ENCODE measurements around the gene SPTBN2. TPM values are rescaled to one million over a fixed set of nuclear protein-coding genes. Genes with fewer than 3 reads are reported as not detected.

The SPTBN2 gene
- total RNA-seq, 2 donors from 2014 or later: 3.7 to 7.1 TPM

DNA sequence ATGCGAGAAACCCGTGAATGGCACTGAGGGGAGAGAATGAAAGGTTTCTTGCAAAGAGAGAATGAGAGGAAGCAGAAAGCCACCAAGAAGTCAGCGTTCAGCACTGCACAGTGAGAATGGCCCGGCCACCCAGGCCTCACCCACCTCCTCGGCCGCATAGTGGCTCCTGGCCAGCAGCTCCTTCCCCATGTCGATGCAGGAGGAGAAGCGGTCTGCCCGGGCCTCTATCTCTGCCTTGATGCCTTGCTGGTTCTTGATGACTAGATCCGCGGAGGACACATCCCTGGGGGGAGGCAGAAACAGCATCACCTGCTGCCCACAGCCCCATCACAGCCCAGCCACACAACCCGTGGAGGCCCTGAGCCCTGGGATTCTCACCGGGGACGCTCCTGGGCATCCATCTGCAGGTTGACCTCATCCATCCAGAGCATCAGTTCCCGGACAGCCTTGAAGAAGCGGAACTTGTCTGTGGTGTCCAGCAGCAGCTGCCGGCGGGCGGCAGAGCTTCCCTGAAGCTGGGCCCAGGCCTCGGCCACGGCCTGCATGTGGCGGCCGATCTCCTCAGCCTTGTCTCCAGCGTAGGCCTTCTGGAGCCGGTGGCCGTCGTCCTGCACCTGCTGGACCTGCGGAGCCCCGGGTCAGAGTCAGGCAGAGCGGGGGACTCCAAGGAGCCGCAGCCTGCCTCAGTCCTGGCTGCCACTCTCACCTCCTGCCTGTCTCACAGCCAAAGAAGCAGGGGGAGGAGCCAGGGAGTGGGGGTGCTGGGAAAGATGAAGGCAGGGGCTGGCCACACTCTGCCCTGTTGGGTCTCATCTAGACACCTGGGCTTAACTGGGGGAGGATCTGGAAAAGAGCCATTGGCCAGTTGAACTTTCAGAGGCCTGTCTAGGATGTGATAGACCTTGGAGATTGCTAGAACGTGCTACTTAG is 39.1 kb downstream of the SPTBN2 start:
- H3K27me3 ChIP-seq: no peaks in the 10 kb centered on the region
- H3K9ac ChIP-seq (ENCODE audit: low read depth in 2 of 2, low read length in 2 of 2): no peak overlapping the region
- no peaks in the 10 kb centered on the region for H3K4me1 ChIP-seq
- no peaks in the 10 kb centered on the region for H3K36me3 ChIP-seq
- TF ChIP-seq, protein P1, sequence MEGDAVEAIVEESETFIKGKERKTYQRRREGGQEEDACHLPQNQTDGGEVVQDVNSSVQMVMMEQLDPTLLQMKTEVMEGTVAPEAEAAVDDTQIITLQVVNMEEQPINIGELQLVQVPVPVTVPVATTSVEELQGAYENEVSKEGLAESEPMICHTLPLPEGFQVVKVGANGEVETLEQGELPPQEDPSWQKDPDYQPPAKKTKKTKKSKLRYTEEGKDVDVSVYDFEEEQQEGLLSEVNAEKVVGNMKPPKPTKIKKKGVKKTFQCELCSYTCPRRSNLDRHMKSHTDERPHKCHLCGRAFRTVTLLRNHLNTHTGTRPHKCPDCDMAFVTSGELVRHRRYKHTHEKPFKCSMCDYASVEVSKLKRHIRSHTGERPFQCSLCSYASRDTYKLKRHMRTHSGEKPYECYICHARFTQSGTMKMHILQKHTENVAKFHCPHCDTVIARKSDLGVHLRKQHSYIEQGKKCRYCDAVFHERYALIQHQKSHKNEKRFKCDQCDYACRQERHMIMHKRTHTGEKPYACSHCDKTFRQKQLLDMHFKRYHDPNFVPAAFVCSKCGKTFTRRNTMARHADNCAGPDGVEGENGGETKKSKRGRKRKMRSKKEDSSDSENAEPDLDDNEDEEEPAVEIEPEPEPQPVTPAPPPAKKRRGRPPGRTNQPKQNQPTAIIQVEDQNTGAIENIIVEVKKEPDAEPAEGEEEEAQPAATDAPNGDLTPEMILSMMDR (IDR thresholded peaks at IDR 0.05): no peak
- intact Hi-C loops (cut with DNase I): no loop called here
- no peak overlapping the region for H3K27ac ChIP-seq
- no peaks in the 10 kb centered on the region for H3K9me3 ChIP-seq
- no peak overlapping the region for H3K4me3 ChIP-seq
- no peak for DNase-seq

DNA sequence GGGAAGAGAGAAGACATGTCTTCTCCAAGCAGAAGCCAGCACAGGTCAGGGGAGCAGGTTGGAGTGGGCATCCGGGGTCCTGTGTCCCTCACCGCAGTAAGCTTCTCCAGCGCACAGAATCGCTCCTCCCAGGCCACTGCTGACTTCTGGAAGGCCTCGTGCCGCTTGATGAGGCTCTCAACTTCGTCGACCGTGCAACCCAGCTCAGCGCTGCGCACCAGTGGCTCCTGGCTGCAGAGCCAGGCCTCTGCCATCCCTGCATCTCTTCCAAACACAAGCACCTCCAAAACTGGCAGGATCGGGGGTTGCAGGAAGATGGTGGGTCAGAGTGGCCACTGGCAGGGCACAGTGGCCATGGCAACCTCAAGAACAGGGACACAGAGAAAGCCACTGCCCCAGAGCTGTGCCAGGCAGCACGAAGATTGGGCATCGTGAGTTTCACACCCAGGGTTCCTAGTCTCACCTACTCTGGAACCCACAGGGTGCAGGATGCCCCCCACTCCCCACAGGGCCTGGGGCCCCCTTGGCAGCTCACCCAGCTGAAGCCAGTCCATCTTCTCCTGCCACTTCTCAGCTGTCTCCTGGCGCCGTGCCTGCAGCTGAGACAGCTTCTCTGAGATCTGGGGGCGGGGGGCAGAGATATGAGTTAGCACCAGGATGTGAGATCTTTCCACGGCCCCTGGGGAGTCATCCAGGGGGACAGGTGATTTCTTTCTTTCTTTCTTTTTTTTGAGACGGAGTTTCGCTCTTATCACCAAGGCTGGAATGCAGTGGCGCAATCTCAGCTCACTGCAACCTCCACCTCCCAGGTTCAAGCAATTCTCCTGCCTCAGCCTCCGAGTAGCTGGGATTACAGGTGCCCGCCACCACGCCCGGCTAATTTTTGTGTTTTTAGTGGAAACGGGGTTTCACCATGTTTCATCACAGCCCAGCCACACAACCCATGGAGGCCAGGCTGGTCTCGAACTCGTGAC is 40.2 kb downstream of the SPTBN2 start:
- no peaks in the 10 kb centered on the region for H3K36me3 ChIP-seq
- no peak overlapping the region for H3K27ac ChIP-seq
- H3K9me3 ChIP-seq: no peaks in the 10 kb centered on the region
- H3K4me1 ChIP-seq: no peaks in the 10 kb centered on the region
- no peaks in the 10 kb centered on the region for H3K27me3 ChIP-seq
- no peak for DNase-seq
- no peak overlapping the region for H3K9ac ChIP-seq (ENCODE audit: low read depth in 2 of 2, low read length in 2 of 2)
- H3K4me3 ChIP-seq: no peak overlapping the region
- intact Hi-C loops (cut with DNase I): no loop called here
- TF ChIP-seq, protein P1 (IDR thresholded peaks at IDR 0.05): no peak

DNA sequence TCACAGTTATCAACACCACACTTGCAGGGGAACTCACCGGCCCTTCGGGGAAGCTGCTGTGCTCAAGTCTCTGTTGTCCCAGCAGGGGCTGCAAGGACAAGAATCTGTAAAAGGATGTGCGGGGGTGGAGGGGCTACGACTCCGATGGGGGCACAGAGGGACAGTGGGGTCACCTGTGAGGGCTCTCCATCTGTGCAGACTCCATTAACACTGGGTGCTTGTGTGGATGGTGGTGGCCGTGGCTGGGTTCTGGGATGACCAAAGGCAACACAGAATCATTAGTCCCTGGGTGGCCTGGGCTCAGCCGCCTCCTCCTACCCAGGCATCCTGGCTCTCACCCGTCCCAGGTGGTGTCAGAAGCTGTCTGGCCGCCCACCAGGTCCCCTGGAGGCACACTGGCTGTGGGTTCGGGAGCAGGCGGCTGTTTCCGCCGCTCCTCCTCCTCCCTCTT is 41.2 kb downstream of the SPTBN2 start:
- H3K27ac ChIP-seq: no peak overlapping the region
- intact Hi-C loops (cut with DNase I): no loop called here
- no peaks in the 10 kb centered on the region for H3K27me3 ChIP-seq
- no peaks in the 10 kb centered on the region for H3K9me3 ChIP-seq
- H3K9ac ChIP-seq (ENCODE audit: low read depth in 2 of 2, low read length in 2 of 2): no peak overlapping the region
- H3K4me3 ChIP-seq: no peak overlapping the region
- H3K36me3 ChIP-seq: no peaks in the 10 kb centered on the region
- no peaks in the 10 kb centered on the region for H3K4me1 ChIP-seq
- no peak for DNase-seq
- TF ChIP-seq, protein P1 (IDR thresholded peaks at IDR 0.05): no peak

DNA sequence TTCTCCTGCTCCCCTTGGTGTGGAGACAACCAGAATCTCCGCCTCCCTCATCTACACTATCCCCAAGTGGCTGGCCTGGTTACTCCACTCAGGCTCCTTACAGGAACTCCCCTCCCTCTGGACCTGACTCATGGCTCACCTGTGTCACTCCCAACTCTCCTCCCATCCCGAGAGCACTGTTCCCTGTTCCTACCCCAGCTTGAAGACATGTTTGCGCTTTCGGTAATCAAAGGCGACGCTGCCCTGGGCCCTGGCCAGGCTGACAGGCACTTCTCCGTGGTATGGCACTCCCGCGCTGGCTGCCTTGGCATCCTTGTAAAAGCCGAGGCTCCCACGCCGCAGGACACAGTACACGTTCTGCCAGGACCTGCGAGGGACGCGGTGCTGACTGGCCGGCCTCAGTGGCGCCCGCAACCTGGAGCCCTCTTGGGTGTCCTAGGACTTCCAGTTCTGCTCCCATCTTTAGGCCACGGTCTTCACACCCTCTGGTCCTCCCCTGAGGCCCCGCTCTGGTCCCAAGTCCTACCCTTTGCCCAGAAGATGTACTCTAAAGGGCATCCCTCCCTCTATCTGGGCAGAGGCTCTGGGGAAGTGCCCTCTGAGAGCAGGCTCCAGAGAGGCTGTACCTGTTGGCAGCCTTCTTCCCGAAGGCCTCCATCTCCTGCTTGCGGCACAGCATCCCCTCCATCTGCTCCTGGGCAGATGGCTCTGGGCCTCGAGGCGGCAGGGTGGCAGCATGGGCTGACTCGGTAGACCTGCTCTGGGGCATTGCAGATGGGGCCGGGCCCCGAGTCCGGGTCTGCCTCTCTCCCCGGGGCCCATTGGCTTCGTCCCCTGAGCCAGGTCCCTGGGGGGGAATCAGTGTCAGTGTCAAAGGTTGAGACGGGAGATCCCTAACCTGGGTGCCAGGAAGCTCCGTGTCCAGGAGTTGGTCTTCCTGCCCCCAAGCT is 41.9 kb downstream of the SPTBN2 start:
- Histone ChIP-seq H3K27me3 (no peaks in the 10 kb centered on the region), H3K4me3 (no peak overlapping the region), H3K36me3 (no peaks in the 10 kb centered on the region), H3K9ac (ENCODE audit: low read depth in 2 of 2, low read length in 2 of 2) (no peak overlapping the region), H3K4me1 (no peaks in the 10 kb centered on the region), H3K27ac (no peak overlapping the region), H3K9me3 (no peaks in the 10 kb centered on the region)
- intact Hi-C loops (cut with DNase I): no loop called here
- TF ChIP-seq, protein P1 (IDR thresholded peaks at IDR 0.05): no peak
- DNase-seq: no peak

All from colonic mucosa (tissue), 4 donors.